ENCODE data around the gene KLHDC4.

DNA sequence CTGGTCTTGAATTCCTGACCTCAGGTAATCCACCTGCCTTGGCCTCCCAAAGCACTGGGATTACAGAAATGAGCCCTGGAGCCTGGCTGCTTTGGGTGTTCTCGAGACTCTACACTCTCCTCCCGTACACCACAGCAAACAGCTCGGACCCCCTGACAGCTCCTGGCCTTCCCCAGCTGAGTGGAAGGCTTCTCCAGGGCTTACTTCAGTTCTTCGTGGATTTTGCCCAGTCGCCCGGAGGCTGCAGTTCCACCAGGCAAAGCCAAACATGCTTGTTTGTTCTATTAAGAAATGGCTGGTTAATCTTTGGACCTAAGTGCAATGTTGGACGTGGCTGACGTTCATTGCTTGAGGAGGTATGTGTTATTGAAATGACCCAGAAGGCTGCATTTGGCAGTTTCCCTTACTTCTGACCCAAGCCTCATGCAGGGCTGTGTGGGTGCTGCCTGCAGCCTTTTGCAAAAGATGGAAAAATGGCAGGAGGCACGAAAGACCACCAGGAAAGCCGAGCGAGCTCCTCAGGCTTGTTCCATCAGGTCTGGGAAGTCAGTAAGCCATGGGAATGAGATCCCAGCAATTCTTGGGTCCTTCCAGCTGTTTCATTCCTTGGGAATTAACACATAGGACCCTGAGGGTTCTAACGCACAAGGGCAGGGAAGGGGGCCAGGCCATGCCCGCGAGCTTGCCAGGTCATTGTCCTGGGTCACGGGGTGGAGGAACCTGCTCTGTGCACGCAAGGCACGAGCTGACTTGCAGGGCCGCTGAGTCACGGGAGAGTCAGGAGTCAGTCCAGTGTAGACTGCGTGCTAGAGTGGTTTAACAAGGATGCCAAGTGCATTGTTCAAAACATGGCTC, 23.9 kb upstream of the KLHDC4 start:
- TF ChIP-seq, protein P1, sequence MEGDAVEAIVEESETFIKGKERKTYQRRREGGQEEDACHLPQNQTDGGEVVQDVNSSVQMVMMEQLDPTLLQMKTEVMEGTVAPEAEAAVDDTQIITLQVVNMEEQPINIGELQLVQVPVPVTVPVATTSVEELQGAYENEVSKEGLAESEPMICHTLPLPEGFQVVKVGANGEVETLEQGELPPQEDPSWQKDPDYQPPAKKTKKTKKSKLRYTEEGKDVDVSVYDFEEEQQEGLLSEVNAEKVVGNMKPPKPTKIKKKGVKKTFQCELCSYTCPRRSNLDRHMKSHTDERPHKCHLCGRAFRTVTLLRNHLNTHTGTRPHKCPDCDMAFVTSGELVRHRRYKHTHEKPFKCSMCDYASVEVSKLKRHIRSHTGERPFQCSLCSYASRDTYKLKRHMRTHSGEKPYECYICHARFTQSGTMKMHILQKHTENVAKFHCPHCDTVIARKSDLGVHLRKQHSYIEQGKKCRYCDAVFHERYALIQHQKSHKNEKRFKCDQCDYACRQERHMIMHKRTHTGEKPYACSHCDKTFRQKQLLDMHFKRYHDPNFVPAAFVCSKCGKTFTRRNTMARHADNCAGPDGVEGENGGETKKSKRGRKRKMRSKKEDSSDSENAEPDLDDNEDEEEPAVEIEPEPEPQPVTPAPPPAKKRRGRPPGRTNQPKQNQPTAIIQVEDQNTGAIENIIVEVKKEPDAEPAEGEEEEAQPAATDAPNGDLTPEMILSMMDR (IDR thresholded peaks at IDR 0.05): no peak
- no peak for TF ChIP-seq POLR2A (IDR thresholded peaks at IDR 0.05)
- no peak for TF ChIP-seq EP300 (IDR thresholded peaks at IDR 0.05)
